Activated CD8-positive, alpha-beta T cell treated with anti-CD3 and anti-CD28 coated beads for 36 hours (primary cell): ENCODE results near the gene TSPAN12. TPM values are rescaled to one million over a fixed set of nuclear protein-coding genes. Genes with fewer than 3 reads are reported as not detected.
A peak's percentile ranks its signal among the peaks of the same experiment; 100 is the strongest.

Source experiments
- ATAC-seq: fragments of 200-7000 bp; cut with Tn5 transposase; one replicate; pipeline ENCODE4 v1.10.0; 2021; ENCODE audit warnings: mild to moderate bottlenecking, moderate library complexity
- CTCF ChIA-PET: fragments of 350-600 bp; sonication (Branson Sonifier 250); formaldehyde crosslinking; loops from one replicate; lab custom pipeline; 2021; ENCODE audit warnings: antibody characterized with exemption; lab: Charles Lee
- POLR2A ChIA-PET: fragments of 350-600 bp; sonication (Branson Sonifier 250); formaldehyde crosslinking; loops from one replicate; lab custom pipeline; 2021; ENCODE audit warnings: antibody characterized with exemption; lab: Charles Lee
- DNase-seq: peaks from one replicate; pipeline ENCODE4 v3.0.0-alpha.2; 2020
- H3K27ac Mint-ChIP-seq: one replicate; pipeline ENCODE4 v1.8.0; 2021; ENCODE audit warnings: mild to moderate bottlenecking, mixed read lengths
- H3K27me3 Mint-ChIP-seq: one replicate; pipeline ENCODE4 v1.8.0; 2021; ENCODE audit warnings: mixed read lengths
- H3K36me3 Mint-ChIP-seq: one replicate; pipeline ENCODE4 v1.8.0; 2021; ENCODE audit warnings: low read depth, mixed read lengths
- H3K4me1 Mint-ChIP-seq: one replicate; pipeline ENCODE4 v1.8.0; 2021; ENCODE audit warnings: low read depth, mixed read lengths
- H3K4me3 Mint-ChIP-seq: one replicate; pipeline ENCODE4 v1.8.0; 2021; ENCODE audit warnings: mild to moderate bottlenecking, moderate library complexity, mixed read lengths
- H3K9me3 Mint-ChIP-seq: one replicate; pipeline ENCODE4 v1.8.0; 2021; ENCODE audit warnings: mixed read lengths
- intact Hi-C: fragments of 100-400 bp; cut with micrococcal nuclease; formaldehyde crosslinking; loops from one replicate; pipeline ENCODE4 v1.10.0; 2022
- total RNA-seq, 2 experiments: library from RNA; stranded (reverse); gene quantifications; one replicate each; pipeline ENCODE4 v1.2.3, GENCODE V29; 2021
- TF ChIP-seq, protein P1 (sequence below): fragments of 200-600 bp; IDR thresholded peaks from one replicate; pipeline ENCODE4 v1.8.0; 2022; ENCODE audit warnings: antibody characterized with exemption, mild to moderate bottlenecking

The TSPAN12 gene
- total RNA-seq, 2 experiments from 2014 or later: not detected

DNA sequence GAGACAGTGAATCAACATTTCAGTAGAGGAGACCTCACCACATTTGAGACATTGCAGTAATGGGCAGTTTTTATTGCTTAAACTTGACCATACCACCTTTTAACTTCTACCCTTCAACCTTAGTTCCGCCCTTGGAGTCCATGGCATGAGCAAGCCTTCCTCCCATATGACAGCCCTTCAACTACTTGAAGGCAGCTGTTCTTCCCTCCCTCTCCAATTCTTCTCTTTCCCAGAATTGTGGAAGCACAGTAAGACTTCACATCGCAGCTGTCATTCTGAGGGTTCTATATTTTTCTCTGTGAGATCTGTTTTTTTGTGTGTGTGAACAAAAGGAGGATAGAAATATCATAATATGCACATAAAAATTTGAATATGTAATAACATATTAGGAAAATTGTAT lies 2.2 kb upstream of the TSPAN12 start:
- Mint-ChIP-seq H3K4me3 (no peak overlapping the region), H3K27me3 (peaks cover 57% of the 10 kb centered on the region), H3K4me1 (peaks cover 5% of the 10 kb centered on the region), H3K27ac (no peak overlapping the region), H3K36me3 (no peaks in the 10 kb centered on the region), H3K9me3 (no peaks in the 10 kb centered on the region)
- TF ChIP-seq, protein P1, sequence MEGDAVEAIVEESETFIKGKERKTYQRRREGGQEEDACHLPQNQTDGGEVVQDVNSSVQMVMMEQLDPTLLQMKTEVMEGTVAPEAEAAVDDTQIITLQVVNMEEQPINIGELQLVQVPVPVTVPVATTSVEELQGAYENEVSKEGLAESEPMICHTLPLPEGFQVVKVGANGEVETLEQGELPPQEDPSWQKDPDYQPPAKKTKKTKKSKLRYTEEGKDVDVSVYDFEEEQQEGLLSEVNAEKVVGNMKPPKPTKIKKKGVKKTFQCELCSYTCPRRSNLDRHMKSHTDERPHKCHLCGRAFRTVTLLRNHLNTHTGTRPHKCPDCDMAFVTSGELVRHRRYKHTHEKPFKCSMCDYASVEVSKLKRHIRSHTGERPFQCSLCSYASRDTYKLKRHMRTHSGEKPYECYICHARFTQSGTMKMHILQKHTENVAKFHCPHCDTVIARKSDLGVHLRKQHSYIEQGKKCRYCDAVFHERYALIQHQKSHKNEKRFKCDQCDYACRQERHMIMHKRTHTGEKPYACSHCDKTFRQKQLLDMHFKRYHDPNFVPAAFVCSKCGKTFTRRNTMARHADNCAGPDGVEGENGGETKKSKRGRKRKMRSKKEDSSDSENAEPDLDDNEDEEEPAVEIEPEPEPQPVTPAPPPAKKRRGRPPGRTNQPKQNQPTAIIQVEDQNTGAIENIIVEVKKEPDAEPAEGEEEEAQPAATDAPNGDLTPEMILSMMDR: no peak
- POLR2A ChIA-PET: no interaction called here
- intact Hi-C loops: no loop called here
- DNase-seq (no peak), ATAC-seq (no peak)
- CTCF ChIA-PET: interaction anchor here (0.8 kb wide), 1 partner anchor 54 kb away, joined by 4 read pairs; no protein-coding TSS in a partner anchor

DNA sequence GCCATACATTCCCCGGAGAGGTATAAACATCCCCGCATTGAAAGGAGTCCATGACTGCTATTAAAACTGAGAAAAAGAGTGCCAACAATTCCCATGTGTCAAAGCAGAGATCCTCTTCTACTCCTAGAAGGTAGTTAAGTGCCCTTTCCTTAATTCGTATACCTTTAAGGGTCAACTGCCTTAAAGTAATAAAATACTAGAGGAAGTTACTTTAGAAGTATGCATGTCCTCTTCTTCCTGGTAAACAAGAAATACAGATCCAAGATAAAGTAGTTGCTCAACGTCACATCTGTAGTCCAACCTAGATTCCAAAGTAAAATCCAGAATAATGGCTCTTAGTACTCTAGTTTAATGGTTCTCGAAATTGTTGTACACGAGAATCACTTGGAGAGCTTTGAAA lies 1.5 kb upstream of the TSPAN12 start:
- intact Hi-C loops: no loop called here
- CTCF ChIA-PET: interaction anchor here (0.8 kb wide), 1 partner anchor 54 kb away, joined by 4 read pairs; no protein-coding TSS in a partner anchor

DNA sequence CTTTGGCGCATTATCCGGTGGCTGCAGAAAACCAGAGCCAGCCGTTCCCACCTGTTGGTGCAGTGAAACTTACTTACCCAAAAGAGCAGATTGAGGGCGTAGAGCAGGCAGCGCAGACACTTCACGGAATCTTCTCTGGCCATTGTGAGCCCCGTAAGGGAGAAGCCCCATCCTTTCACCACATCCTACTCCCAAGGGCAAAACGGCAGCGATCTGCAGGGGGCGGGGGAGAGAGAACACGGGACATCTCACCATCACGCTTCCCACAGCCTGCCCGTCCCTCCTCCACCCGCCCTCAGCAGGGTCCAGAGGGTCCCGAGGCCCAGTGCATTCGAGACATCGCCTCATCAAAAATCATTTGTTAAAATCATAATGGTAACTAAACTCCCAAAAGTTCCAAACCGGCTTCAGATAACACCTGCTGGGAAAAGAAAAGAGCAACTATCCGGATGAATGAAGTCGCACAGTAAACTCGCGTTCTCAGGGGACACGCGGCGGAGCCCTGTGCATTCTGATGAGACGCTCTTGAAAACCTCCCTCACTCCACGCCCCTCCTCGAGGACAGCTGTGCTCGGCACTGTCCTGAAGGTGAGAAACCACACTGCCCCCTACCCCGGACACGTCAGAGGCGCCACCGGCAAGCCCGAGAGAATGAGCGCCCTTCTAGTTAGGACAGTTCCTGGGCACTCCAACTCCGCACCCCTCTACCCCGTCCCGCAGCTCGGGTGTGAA lies 1.2 kb downstream of the TSPAN12 start:
- peak; percentile 12 for DNase-seq
- CTCF ChIA-PET: interaction anchor here (1.5 to 2.3 kb wide), 2 partner anchors 10 to 51 kb away, joined by 3 to 6 read pairs; no protein-coding TSS in a partner anchor

More for the DNA sequence above, 1.5 kb upstream of the TSPAN12 start:
- DNase-seq (no peak), ATAC-seq (no peak)
- POLR2A ChIA-PET: no interaction called here
- H3K4me1 Mint-ChIP-seq: peaks cover 5% of the 10 kb centered on the region
- H3K27me3 Mint-ChIP-seq: peaks cover 61% of the 10 kb centered on the region
- no peak overlapping the region for H3K27ac Mint-ChIP-seq
- TF ChIP-seq, protein P1: no peak
- H3K36me3 Mint-ChIP-seq: no peaks in the 10 kb centered on the region
- H3K9me3 Mint-ChIP-seq: no peaks in the 10 kb centered on the region
- no peak overlapping the region for H3K4me3 Mint-ChIP-seq

DNA sequence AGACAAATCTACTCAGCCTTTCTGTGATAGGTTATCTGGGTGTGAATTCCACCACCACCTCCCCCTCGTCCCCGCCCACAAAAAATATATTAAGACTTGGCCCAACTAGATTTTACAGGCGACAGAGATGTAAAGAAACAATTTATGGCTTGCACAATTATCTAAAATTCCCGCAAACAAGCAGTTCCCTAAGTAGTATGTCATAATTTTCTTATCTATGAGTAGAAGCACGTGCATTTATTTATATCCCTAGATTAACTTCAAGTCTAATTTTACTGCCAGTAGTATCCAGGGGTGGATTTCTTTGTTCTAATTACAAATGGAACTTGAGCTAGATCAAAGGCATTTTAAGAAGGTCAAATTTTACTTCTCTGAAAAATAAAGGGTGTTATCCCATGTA lies 1.7 kb downstream of the TSPAN12 start:
- ATAC-seq: no peak
- intact Hi-C loops: no loop called here
- Mint-ChIP-seq H3K4me3 (peak overlapping the region; percentile 66), H3K27ac (no peak overlapping the region), H3K9me3 (no peaks in the 10 kb centered on the region), H3K4me1 (peaks cover 5% of the 10 kb centered on the region), H3K36me3 (no peaks in the 10 kb centered on the region), H3K27me3 (peaks cover 55% of the 10 kb centered on the region)
- DNase-seq: no peak
- POLR2A ChIA-PET: no interaction called here
- TF ChIP-seq, protein P1: no peak
- CTCF ChIA-PET: interaction anchor here (1.5 to 2.3 kb wide), 2 partner anchors 9 to 50 kb away, joined by 3 to 6 read pairs; no protein-coding TSS in a partner anchor

More for the DNA sequence above, 1.2 kb downstream of the TSPAN12 start:
- POLR2A ChIA-PET: no interaction called here
- TF ChIP-seq, protein P1: no peak
- intact Hi-C loops: no loop called here
- Mint-ChIP-seq H3K9me3 (no peaks in the 10 kb centered on the region), H3K27ac (no peak overlapping the region), H3K27me3 (peaks cover 58% of the 10 kb centered on the region), H3K36me3 (no peaks in the 10 kb centered on the region), H3K4me1 (peaks cover 5% of the 10 kb centered on the region), H3K4me3 (peak overlapping the region; percentile 66)
- ATAC-seq: peak; percentile 47

DNA sequence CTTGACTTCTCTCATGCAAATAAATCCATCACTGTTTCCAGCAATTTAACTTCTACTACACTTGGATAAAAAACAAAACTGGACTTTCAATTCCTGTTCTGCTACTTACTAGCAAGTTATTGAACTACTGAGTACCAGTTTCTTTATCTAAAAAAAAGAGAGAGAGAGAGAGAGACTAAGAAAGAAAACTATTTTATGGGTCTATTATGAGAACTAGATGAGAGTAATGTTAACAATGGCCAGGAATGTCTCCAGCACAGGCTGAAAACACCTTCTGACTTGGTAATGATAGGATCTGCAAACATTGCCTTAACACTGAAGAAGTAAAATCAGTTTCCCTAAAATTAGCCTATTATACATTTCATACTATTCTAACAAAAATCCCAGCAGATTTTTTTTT lies 5.2 kb downstream of the TSPAN12 start:
- CTCF ChIA-PET: interaction anchor here (1.4 kb wide), 1 partner anchor 47 kb away, joined by 6 read pairs; no protein-coding TSS in a partner anchor

More for the DNA sequence above, 5.2 kb downstream of the TSPAN12 start:
- no peak for ATAC-seq
- Mint-ChIP-seq H3K9me3 (no peaks in the 10 kb centered on the region), H3K27me3 (peaks cover 35% of the 10 kb centered on the region), H3K4me1 (peaks cover 5% of the 10 kb centered on the region), H3K36me3 (no peaks in the 10 kb centered on the region), H3K4me3 (no peak overlapping the region), H3K27ac (no peak overlapping the region)
- POLR2A ChIA-PET: no interaction called here
- DNase-seq: no peak
- TF ChIP-seq, protein P1: no peak
- intact Hi-C loops: no loop called here
